Stimulated activated CD8-positive, alpha-beta memory T cell treated with anti-CD3 and anti-CD28 coated beads, Interleukin-2, amount 100 ng/mL, for 1 hour (primary cell): ENCODE data around the gene GPC5.
"Not testable (repeated sequence)": the region's sequence is repeated elsewhere in the genome, so short reads cannot be mapped to it uniquely, and the experiment has no call there.

Experiments used
- DNase-seq, 2 donors: peaks; one replicate each; pipeline ENCODE4 v3.0.0-alpha.2; 2020; ENCODE audit warnings: low read depth in 2 of 2

GPC5 gene

GRCh38 chr13:91648012-91648411 is 249.6 kb downstream of the GPC5 start:
- no peak for DNase-seq

GRCh38 chr13:91649456-91649855 is 251.0 kb downstream of the GPC5 start:
- DNase-seq: no peak

DNA sequence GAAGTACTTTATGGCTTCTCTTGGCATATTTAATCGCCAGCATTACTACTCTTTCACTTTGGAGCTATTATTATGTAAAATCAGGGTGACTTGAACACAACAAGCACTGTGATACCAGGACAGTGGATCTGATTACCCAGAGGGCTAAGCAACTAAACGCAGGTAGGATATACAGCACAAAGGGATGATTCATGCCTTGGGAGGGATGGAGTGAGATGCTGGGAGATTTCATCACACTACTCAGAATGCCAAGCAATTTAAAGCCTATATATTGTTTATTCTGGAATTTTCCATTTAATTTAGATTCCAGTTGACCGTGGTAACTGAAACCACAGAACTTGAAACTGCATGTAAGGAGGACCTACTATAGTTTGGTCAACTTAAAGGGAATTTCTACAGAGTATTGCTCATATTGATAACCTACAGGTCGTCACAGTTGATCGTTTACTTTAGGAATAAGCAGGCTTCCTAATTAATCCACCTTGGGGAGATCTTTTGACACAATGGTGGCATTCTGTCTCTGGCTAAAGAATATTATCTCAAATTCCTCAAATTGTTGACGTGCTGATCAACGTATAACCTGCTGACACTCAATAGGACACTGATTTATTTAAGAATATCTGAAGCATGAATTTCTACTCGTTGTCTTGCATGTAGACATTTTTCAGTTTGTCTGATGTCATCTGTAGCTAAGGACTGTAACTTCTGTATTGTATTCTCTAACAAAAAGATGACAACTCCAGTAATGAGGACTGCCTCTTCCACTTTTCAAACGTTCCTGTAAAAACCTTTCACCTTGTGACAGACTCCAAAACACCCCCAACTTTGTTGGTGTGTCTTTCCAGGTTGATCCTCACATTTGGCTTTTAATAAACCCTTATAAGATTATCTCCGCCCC is 254.2 kb downstream of the GPC5 start:
- no peak for DNase-seq

DNA sequence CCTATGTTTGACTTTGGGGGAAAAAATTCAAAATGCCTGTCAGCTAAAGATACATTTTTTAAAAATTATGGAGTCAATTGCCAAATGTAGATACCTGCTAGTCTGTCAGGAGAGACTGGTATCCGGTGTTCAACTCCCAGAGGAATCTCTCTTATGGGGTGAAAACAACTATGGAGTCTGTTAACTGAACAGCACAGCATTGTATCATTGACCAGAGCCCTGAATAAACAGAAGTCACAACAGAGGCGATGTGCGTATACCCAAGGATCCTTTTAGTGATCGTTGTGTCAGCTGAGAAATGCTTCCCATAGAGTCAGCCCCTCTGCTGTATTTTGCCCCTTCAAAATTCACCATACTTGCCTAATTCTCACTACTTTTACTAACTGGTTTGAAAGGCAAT is 257.3 kb downstream of the GPC5 start:
- no peak for DNase-seq

DNA sequence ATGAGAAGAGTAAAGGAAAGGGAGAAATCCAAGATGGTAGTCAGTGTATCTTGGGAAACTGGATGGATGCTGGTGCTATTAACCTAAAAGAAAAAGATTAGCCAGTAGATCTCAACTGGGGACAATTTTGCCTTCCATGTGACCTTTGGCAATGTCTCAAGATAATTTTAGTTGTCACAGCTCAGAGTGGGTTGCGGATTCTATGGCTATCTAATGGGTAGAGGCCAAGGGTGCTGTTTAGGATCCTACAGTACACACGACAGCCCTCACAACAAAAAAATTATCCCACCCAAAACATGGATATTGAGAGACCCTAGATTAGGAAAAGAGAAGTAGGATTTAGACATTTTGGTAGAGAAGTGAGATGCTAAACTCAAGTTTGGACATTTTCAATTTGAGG is 258.9 kb downstream of the GPC5 start:
- no peak for DNase-seq

DNA sequence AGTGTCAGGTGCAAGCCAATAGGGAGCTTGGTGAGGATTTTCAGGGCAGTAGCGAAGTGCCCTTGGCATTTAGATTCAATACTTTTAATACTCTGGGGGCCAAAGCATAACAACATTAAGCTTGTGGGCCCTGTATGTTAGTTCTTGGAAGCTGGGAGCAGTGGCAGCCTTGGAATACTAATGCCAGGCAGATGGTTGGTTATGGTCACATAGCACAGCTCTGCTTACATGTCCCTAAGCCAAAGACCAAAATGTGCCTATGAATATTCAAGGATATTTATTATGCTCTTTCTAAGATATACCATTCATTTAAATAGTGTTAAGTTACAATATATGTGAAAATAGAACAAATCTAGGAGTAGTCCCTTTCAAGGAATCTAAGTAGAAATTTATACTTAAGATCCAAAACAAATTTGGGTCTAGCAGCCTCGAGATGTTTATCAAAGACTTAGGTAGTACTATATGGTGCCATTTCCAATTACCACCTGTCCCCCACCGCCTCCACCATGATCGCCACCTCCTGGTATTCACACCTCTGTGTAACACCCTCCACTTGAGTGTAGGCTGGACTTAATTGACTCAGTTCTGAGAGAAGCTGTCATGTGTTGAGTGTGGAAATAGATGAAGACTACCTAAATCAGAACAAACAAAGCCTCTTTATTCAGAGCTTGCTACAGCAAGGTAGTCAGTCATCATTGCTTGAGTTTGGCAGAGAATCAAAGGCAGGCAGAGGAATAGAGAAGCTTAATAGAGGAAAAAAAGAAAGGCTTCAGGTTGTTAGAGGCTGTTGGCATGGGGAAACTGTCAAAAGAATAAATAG is 261.0 kb downstream of the GPC5 start:
- DNase-seq: no peak

GRCh38 chr13:91660076-91660415 is 261.6 kb downstream of the GPC5 start:
- no peak for DNase-seq

GRCh38 chr13:91661692-91662490 is 263.5 kb downstream of the GPC5 start:
- DNase-seq: no peak

DNA sequence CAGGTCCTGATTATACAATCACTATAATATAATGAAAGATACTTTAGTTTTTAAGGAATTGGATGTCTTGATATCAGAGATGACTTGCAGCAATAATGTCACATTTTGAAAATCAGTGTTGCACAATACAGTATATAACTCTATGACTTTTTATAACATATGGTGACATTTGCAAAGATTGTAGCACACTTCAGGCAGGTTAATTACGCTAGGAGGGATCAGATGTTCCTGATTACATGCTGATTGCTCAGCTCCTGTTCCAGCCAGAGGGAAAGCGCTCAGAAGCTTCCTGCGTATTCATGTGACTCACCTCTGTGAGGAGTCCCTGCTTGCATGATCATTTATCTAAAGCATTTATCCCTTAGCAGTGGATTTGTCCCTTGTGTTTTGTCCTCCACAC is 265.6 kb downstream of the GPC5 start:
- no peak for DNase-seq

DNA sequence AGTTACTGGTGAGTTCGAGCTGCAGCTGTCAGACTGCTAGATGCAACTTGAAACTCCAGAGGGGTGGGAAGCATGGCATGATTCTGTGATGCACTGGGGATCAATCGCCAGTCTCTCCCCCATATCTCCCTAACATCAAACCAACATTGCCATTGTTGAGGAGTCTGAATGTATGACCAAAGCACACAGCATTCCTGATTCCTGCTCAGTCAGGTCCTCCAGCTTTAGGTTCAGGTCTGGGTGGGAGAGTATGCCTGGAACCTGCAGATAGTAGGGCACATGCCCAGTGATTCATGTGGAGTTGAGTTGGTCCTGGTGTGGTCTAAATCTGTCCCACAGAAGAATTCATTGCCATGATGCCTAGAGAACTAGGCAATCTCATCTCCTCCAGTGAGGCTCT is 269.1 kb downstream of the GPC5 start:
- no peak for DNase-seq

DNA sequence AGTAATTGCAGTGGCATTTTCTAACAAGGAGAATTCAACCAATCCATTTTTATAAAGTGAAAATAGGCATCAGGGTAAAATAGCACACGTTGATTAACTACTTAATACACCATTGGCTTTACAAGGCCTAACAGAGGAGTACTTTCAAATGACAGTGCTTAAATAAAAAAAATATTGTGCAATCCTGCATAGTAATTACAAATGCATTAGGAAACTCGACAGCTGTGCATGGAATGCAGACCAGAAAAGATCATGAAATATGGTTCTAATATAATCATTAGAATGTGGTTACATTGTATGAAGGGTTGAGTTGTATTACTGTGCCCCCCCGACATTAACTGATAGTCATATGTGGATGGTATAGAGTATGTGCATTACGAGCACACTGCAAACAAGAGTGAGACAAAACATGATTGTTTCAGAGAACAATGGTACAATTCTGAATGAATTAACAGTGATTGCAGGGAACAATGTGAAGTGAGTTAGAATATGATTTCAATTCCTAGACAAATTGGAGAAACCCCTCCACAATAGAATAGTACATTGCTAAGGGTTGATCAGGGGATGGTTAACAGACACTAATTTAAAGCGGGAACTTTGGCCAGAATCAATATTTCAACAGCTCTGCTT is 270.6 kb downstream of the GPC5 start:
- DNase-seq: no peak

GRCh38 chr13:91674347-91674746 is 275.9 kb downstream of the GPC5 start:
- DNase-seq: not testable (repeated sequence)

GRCh38 chr13:91684746-91685145 is 286.3 kb downstream of the GPC5 start:
- no peak for DNase-seq

GRCh38 chr13:91690944-91691343 is 292.5 kb downstream of the GPC5 start:
- DNase-seq: no peak

DNA sequence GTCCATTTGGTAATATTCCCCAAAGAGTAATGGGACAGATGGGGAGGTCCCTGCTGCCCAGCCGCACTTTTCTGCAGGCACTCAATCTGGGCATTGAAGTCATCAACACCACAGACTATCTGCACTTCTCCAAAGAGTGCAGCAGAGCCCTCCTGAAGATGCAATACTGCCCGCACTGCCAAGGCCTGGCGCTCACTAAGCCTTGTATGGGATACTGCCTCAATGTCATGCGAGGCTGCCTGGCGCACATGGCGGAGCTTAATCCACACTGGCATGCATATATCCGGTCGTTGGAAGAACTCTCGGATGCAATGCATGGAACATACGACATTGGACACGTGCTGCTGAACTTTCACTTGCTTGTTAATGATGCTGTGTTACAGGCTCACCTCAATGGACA is 295.0 kb downstream of the GPC5 start:
- no peak for DNase-seq

- no peak for DNase-seq
Observed at GRCh38 chr13:91698308-91698707, 299.9 kb downstream of the GPC5 start.

GRCh38 chr13:91698767-91699166 is 300.3 kb downstream of the GPC5 start:
- DNase-seq: no peak

- DNase-seq: no peak
Observed at GRCh38 chr13:91699863-91700262, 301.4 kb downstream of the GPC5 start.

GRCh38 chr13:91701975-91702374 is 303.6 kb downstream of the GPC5 start:
- no peak for DNase-seq

DNA sequence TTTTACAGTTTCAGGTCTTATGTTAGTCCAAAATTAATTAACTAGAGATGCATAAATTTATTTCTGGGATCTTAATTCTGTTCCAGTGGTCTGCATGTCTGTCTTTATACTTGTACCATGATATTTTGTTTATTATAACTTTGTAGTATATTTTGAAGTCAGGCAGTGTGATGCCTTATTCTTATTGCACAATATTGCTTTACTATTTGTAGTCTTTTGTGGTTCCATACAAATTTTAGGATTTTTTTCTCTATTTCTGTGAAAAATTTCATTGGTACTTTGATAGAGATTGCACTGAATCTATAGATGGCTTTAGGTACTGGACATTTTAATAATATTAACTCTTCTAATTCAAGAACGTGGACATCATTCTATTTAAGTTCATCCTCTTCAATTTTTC is 304.0 kb downstream of the GPC5 start:
- DNase-seq: no peak

GRCh38 chr13:91704398-91704797 is 306.0 kb downstream of the GPC5 start:
- DNase-seq: no peak

- no peak for DNase-seq
Observed at GRCh38 chr13:91708558-91708957, 310.1 kb downstream of the GPC5 start.
